T-helper 17 cell (primary cell): ENCODE data around the gene CSPG5. TPM values are rescaled to one million over a fixed set of nuclear protein-coding genes. Genes with fewer than 3 reads are reported as not detected.

Experiments used
- ATAC-seq: fragments of 150-1000 bp; cut with Tn5 transposase; 2 replicates; pipeline ENCODE4 v1.10.0; 2021; ENCODE audit warnings: mild to moderate bottlenecking, moderate library complexity
- DNase-seq, 3 donors: peaks; one replicate each; pipeline versions ENCODE4 v3.0.0 to v3.0.0-alpha.2; 2020 to 2021
- H3K9me3 ChIP-seq: one replicate; pipeline ENCODE4 v1.7.0; 2013; ENCODE audit warnings: low read length, mild to moderate bottlenecking; ENCODE audit not compliant: control insufficient read depth, poor library complexity, severe bottlenecking
- H3K27ac Mint-ChIP-seq: one replicate; pipeline ENCODE4 v1.8.0; 2022; ENCODE audit warnings: mild to moderate bottlenecking, moderate library complexity, mixed read lengths
- H3K27me3 Mint-ChIP-seq: one replicate; pipeline ENCODE4 v1.8.0; 2022; ENCODE audit warnings: mixed read lengths
- H3K36me3 Mint-ChIP-seq: one replicate; pipeline ENCODE4 v1.8.0; 2022; ENCODE audit warnings: low read depth, mixed read lengths
- H3K4me1 Mint-ChIP-seq: one replicate; pipeline ENCODE4 v1.8.0; 2022; ENCODE audit warnings: mild to moderate bottlenecking, mixed read lengths
- H3K4me3 Mint-ChIP-seq: one replicate; pipeline ENCODE4 v1.8.0; 2022; ENCODE audit warnings: mild to moderate bottlenecking, moderate library complexity, mixed read lengths
- total RNA-seq, 4 donors: library from RNA in 2 of 4; stranded (reverse) in 2 of 4; gene quantifications; one replicate each; pipeline ENCODE4 v1.2.3 and lab custom pipeline; 2022 to 2026

CSPG5 gene
- total RNA-seq, 2 donors from 2014 or later, result 0.21 to 0.35 TPM

DNA sequence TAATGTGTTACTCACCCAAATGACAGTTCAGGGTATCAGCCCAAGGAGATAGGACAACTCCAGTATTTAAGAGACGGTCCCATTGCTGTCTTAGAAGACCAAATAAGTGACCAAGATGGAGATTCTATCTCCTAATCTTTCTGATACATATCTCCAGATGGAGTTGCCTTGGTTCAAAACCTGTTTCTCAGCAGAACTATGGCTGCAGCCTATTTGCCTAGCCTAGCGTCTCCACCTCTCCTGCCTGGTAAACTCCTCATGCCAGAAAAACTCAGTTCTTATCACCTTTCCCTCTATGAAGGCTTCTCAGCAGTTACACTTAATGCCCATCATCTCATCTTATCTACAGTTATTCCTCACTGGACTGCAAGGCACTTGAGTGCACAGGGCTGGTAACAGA is 1.2 kb upstream of the CSPG5 start:
- H3K4me3 Mint-ChIP-seq, result peak overlapping the region; percentile 73
- peaks cover 15% of the 10 kb centered on the region for H3K27me3 Mint-ChIP-seq
- H3K4me1 Mint-ChIP-seq, result peaks cover 6% of the 10 kb centered on the region
- H3K27ac Mint-ChIP-seq, result no peak overlapping the region
- peaks cover 2% of the 10 kb centered on the region for H3K36me3 Mint-ChIP-seq
- DNase-seq, result no peak
- no peaks in the 10 kb centered on the region for H3K9me3 ChIP-seq
- ATAC-seq, result no peak

DNA sequence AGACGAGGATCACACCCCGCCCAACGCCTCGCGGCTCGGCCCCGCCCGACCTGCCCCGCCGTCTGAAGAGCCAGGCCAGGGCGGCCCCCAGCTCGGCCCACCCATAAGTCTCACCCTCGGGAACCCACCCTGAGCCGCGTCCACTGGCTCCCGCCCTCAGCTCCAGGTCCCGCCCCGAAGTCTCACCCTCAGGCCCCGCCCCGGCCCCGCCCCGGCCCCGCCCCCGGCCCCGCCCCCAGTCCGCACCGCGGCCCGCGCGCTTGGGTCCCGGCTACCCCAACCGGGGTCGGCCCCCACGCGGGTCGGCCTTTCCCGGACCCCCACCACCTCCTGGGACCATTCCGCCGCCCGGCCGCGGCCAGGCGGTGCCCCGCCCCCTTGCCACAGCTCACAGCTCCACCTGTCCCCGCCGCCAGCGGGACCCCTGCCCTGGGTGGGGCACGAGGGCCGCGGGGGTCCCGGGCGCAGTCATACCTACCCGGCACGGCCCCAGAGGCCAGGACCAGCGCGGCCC is 489 bp downstream of the CSPG5 start:
- DNase-seq (peak; percentile 17 to 46 (median 45)), ATAC-seq (peak; percentile 68)
- Mint-ChIP-seq H3K27ac (no peak overlapping the region), H3K27me3 (peaks cover 22% of the 10 kb centered on the region), H3K36me3 (peaks cover 2% of the 10 kb centered on the region), H3K4me3 (peak overlapping the region; percentile 77), H3K4me1 (peaks cover 6% of the 10 kb centered on the region)
- H3K9me3 ChIP-seq, result no peaks in the 10 kb centered on the region

DNA sequence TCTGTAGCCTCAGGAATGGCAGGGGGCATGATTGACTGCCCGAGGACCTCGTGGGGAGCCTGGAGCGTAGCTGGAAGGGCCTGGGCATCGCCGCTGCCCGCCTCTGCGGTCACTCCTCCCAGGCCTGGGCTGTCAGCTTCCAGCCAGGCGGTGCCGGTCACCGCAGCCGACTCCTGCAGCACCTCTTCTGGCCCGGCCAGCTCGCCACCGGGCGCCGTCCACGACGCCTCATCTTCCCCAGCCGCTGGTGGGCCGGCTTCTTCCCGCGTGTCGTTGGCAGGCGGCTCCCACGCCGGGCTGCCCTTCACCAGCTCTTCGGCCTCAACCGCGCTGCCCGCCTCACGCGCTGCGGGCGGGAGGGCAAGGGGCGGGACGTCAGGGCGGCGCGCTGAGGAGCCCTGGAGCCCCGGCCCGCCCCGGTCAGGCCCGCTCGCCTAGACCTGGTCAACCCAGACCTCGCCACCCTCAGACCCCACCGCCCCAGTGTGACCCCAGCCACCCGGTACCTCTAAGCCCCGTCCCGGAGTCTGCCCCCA is 1.0 kb downstream of the CSPG5 start:
- H3K27me3 Mint-ChIP-seq, result peaks cover 22% of the 10 kb centered on the region
- H3K36me3 Mint-ChIP-seq, result peaks cover 2% of the 10 kb centered on the region
- H3K27ac Mint-ChIP-seq, result no peak overlapping the region
- peaks cover 6% of the 10 kb centered on the region for H3K4me1 Mint-ChIP-seq
- H3K9me3 ChIP-seq, result no peaks in the 10 kb centered on the region
- DNase-seq (no peak), ATAC-seq (peak; percentile 40)
- H3K4me3 Mint-ChIP-seq, result peak overlapping the region; percentile 77

DNA sequence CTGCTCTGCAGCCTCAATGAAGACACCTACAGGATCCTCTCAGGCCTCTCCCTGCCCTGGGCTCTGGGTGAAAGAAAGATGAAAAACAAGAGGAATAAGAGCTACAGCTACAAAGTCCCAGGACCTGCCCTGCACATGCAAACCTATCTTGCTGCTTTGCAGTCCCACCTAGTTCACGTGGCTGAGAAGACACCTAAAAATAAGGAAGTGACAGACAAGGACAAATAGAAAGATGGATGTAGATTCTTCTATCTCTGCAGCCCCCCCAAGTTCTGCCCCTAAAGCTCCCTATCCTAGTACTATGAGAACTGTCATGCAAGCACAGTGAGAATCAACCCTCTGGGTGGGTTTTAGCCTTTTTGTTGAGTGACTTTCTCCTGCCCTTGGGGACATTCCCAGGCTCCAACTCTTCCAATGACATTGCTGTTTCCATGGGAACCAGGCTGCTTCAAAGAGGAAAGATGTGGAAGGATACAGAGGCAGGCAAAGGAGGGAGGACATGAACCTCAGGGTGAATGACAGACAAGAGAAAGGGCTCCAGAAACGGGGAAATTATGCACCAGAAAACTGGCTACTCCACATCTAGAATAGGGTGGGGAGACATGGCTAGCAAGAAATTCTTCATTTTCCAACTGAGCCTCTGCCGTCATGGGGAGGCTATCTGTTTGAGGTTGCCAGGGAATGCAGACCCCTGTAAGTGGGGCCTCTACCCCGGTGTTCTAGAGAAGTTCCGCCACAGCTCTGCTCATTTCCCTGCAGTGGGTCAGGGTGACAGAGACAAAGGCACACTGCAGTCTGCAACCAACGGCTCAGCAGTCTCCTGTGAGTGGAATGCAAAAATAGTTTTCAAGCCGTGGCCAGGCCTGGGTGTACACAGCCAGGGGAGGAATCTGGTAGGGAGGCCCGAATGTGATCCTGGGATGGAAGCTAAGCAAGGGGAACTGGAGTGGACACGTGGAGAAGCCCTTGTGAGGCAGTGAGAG is 5.2 kb downstream of the CSPG5 start:
- Mint-ChIP-seq H3K4me3 (no peak overlapping the region), H3K4me1 (no peaks in the 10 kb centered on the region), H3K27ac (no peak overlapping the region), H3K36me3 (peaks cover 2% of the 10 kb centered on the region), H3K27me3 (peaks cover 22% of the 10 kb centered on the region)
- DNase-seq, result no peak
- no peak for ATAC-seq
- no peaks in the 10 kb centered on the region for H3K9me3 ChIP-seq

DNA sequence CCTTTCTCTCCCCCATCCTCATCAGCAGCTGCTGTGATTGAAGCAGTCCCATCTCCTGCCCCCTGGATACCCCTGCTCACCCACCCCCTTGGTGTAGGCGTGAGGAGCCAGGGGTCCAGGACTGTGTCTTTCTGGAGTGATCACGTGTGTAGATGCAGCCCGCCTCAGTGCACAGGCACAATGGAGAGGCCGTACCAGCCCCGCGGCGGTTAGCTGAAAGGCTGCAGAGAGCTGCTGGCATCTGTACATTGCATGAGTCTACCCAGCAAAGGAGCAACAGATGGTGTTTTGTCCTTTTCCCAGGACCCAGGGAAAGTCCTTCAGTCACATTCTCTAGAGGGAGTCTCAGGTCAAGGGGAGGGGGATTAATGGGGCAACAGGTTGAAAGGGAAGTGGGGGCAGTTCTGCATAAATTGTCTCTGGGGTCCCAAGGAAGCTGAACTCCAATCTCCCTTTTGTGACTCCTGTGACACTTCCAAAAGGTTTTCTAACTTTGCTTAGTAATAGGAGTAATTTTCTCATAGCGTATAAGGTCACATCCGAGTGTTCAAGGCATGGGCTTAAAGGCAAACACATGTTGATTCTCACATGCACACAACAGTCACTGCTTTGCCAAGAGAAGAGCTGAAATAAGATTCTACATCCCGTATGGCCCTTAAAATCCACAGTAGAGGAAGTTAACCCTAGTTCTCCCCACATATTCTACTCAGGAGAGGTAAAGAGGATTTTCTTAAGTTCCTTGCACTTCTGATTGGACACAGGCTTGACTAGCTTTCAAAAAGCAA is 7.1 kb downstream of the CSPG5 start:
- no peaks in the 10 kb centered on the region for H3K9me3 ChIP-seq
- Mint-ChIP-seq H3K4me1 (no peaks in the 10 kb centered on the region), H3K36me3 (peaks cover 2% of the 10 kb centered on the region), H3K4me3 (no peak overlapping the region), H3K27ac (no peak overlapping the region), H3K27me3 (peaks cover 24% of the 10 kb centered on the region)
- ATAC-seq (no peak), DNase-seq (no peak)

DNA sequence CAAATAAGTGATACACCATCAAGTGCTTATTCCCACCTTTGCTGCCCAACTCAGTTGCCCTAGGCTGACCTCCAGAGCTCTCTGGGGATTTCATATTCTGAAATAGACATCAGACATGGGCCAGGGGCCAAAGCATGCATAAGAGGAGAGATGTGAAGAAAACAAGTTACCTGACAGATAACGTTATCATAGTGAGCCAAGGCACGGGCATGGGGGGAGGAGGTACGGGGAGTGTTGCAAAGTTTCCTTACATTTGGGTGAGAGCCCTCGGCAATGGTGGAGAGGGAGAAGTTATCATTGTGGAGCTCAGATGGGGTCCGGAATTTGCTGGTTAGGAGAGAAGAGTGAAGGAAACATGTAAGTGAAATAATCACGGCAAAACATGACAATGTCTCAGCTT is 9.8 kb downstream of the CSPG5 start:
- DNase-seq, result no peak
- no peak overlapping the region for H3K27ac Mint-ChIP-seq
- no peaks in the 10 kb centered on the region for H3K9me3 ChIP-seq
- H3K4me3 Mint-ChIP-seq, result no peak overlapping the region
- peaks cover 26% of the 10 kb centered on the region for H3K27me3 Mint-ChIP-seq
- ATAC-seq, result no peak
- peaks cover 2% of the 10 kb centered on the region for H3K36me3 Mint-ChIP-seq
- no peaks in the 10 kb centered on the region for H3K4me1 Mint-ChIP-seq

DNA sequence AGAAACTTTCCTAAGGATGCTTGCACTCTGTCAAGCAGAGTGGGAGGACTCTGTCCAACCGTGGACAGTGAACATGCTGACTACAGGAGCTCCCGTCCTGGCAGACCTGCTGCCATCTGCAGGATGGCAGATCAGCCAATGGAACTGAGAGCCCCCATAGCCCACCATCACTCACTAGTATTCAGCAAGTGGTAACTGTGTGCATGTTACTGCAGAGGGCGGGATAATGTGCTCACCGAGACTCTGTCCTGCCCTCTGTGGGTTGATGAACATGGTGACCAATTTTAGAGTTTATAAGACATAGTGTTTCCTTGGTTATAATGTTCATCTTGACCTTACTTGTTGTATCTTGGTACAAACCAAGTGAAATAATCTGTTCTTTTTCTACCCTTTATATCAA is 11.5 kb downstream of the CSPG5 start:
- no peaks in the 10 kb centered on the region for H3K9me3 ChIP-seq
- H3K36me3 Mint-ChIP-seq, result peaks cover 2% of the 10 kb centered on the region
- H3K27me3 Mint-ChIP-seq, result peaks cover 18% of the 10 kb centered on the region
- H3K27ac Mint-ChIP-seq, result no peak overlapping the region
- no peaks in the 10 kb centered on the region for H3K4me1 Mint-ChIP-seq
- ATAC-seq (no peak), DNase-seq (no peak)
- H3K4me3 Mint-ChIP-seq, result no peak overlapping the region

DNA sequence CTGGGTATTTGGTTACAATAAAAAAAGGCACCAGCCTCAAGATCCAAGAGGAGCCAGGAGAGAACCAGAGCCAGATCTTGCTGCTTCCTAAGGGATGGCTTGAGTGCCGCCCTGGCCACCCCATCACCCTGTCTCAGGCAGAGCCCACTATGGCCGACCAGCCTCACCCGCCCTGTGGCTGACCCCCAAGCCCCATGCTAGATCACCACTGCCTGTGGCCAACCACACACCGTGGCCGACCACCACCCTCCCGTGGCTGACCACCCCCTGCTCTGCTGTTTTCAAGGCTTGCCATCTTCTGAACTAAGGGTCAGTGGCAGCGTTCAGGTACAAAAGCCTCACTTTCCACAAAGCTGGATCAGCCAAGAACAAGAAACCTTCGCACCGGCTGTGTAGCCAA is 12.0 kb downstream of the CSPG5 start:
- H3K4me3 Mint-ChIP-seq, result no peak overlapping the region

DNA sequence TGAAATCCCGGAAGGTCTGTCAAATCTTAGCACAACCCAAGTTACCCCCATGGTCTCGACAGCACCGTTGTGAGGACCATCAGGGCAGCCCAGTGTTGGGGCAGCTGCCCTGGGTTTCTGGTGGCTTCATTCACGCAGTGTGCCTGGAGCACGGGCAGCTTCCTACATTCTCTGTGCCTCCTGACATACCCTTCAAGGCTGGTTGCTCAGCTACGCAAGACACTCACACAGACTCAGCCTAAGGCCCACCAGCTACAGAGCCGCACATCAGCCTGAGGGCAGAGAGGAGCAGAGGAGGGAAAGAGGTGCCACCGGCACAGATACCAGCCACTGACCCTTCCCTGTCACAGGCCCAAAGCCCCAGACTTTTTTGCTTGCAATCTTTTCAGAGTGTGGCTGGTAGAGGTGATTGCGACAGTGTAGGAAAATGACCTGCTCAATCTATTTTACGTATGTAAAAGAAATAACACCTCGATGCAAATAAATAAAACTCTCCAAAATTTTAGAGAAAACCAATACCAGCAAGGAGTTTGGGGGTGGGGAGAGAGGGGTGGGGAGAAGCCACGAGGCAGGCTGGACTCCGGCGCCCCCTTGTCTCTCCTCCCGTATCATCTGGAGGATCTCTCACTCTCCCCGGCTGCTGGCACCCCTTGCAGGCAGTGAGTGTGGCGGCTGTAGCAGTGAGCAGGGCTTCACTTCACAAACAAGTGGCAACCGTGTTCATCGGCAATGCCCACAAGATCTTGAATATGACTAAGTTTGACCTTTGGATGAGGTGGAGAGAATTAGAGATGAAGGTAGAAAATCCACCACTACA is 12.7 kb downstream of the CSPG5 start:
- H3K4me3 Mint-ChIP-seq, result no peak overlapping the region
- ATAC-seq (no peak), DNase-seq (no peak)
- H3K36me3 Mint-ChIP-seq, result peaks cover 2% of the 10 kb centered on the region
- H3K9me3 ChIP-seq, result no peaks in the 10 kb centered on the region
- peaks cover 14% of the 10 kb centered on the region for H3K27me3 Mint-ChIP-seq
- H3K4me1 Mint-ChIP-seq, result no peaks in the 10 kb centered on the region
- no peak overlapping the region for H3K27ac Mint-ChIP-seq

More for the DNA sequence above, 12.0 kb downstream of the CSPG5 start:
- Mint-ChIP-seq H3K27ac (no peak overlapping the region), H3K27me3 (peaks cover 14% of the 10 kb centered on the region), H3K4me1 (no peaks in the 10 kb centered on the region), H3K36me3 (peaks cover 2% of the 10 kb centered on the region)
- ATAC-seq (no peak), DNase-seq (no peak)
- no peaks in the 10 kb centered on the region for H3K9me3 ChIP-seq

DNA sequence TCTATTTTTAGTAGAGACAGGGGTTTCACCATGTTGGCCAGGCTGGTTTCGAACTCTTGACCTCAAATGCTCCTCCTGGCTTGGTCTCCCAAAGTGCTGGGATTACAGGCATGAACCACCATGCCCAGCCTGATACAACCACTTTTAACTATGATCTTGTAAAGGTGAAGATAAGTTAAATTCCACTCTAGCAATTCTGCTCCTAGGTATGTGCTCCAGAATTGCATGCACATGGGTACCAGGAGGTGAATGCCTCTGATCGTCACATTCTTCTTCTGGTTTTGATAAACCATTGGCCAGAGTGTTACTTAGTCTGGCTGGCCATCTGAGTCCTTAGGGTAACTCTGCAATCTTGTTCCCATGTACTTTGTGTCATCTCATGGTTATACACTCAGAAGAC is 22.3 kb downstream of the CSPG5 start:
- Mint-ChIP-seq H3K4me1 (no peaks in the 10 kb centered on the region), H3K27me3 (peaks cover 21% of the 10 kb centered on the region), H3K36me3 (peaks cover 3% of the 10 kb centered on the region), H3K4me3 (no peak overlapping the region), H3K27ac (no peak overlapping the region)
- H3K9me3 ChIP-seq, result no peaks in the 10 kb centered on the region
- no peak for DNase-seq
- ATAC-seq, result no peak

DNA sequence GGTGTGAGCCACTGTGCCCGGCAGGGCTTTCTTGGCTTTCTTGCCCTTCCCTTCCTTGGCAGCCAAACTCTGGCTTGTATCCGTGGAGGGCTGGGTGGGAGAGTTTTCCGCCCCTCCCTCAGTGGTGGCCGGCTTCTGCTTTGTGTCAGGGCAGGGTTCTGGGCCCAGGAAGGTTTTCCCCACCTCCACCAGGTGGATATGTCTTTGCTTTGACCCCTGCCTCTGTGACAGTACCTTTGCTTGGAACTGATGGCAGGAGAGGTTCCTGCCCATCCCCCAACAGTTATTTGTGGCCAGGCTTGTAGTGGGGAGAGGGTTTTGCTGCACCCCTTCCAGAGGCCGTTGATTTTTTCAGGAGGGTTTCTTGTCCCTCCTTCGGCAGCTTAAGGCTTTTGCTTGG is 24.3 kb downstream of the CSPG5 start:
- peaks cover 2% of the 10 kb centered on the region for H3K4me1 Mint-ChIP-seq
- no peak for DNase-seq
- peaks cover 3% of the 10 kb centered on the region for H3K36me3 Mint-ChIP-seq
- peaks cover 30% of the 10 kb centered on the region for H3K27me3 Mint-ChIP-seq
- H3K4me3 Mint-ChIP-seq, result no peak overlapping the region
- H3K9me3 ChIP-seq, result no peaks in the 10 kb centered on the region
- ATAC-seq, result no peak
- H3K27ac Mint-ChIP-seq, result no peak overlapping the region

DNA sequence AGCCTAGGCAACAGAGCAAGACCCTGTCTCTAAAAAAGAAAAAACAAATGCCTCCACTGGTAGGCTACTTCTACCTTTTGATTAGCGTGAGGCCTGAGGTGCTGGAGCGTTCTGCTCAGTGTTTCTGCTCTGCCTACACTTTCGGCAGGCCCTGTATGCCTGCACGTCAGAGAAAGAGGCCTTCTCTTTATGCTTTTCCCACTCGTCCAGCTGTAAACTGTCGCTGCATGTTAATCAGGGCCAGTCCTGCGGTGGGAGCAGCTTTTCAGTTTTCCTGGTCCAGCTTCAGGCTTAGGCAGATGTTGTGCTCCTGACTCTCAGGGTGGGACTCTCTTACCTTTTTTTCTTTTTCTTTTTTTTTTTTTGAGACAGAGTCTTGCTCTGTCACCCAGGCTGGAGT is 25.3 kb downstream of the CSPG5 start:
- no peaks in the 10 kb centered on the region for H3K9me3 ChIP-seq
- peaks cover 2% of the 10 kb centered on the region for H3K4me1 Mint-ChIP-seq
- H3K4me3 Mint-ChIP-seq, result no peak overlapping the region
- peaks cover 30% of the 10 kb centered on the region for H3K27me3 Mint-ChIP-seq
- DNase-seq (no peak), ATAC-seq (no peak)
- no peak overlapping the region for H3K27ac Mint-ChIP-seq
- H3K36me3 Mint-ChIP-seq, result peaks cover 3% of the 10 kb centered on the region
